Liver (tissue), 9 donors: ENCODE results near the gene IQCC. TPM values are rescaled to one million over a fixed set of nuclear protein-coding genes. Genes with fewer than 3 reads are reported as not detected.

ENCODE experiments used
- DNase-seq: peaks from one replicate; pipeline ENCODE4 v3.0.0-alpha.2; 2017; ENCODE audit warnings: low spot score
- H3K27ac ChIP-seq, 2 donors: one replicate each; pipeline ENCODE4 v1.7.0; 2013; ENCODE audit warnings: inconsistent platforms in 2 of 2, low read length in 2 of 2, control low read depth in 1 of 2, low read depth in 1 of 2, mild to moderate bottlenecking in 1 of 2
- H3K27me3 ChIP-seq, 4 donors: one replicate each; pipeline versions ENCODE4 v1.6.1 to v1.7.0; 2013; ENCODE audit warnings: low read length in 3 of 4, inconsistent platforms in 1 of 4, mild to moderate bottlenecking in 1 of 4, moderate library complexity in 1 of 4; ENCODE audit not compliant: control insufficient read depth in 4 of 4, insufficient read depth in 4 of 4
- H3K36me3 ChIP-seq, 4 donors: one replicate each; pipeline versions ENCODE4 v1.6.1 to v1.7.0; 2013; ENCODE audit warnings: low read length in 3 of 4, mild to moderate bottlenecking in 3 of 4, low read depth in 1 of 4, moderate library complexity in 1 of 4; ENCODE audit not compliant: control insufficient read depth in 4 of 4, insufficient read depth in 3 of 4
- H3K4me1 ChIP-seq, 4 donors: one replicate each; pipeline versions ENCODE4 v1.6.1 to v1.7.0; 2013; ENCODE audit warnings: low read length in 3 of 4, mild to moderate bottlenecking in 3 of 4, moderate library complexity in 1 of 4; ENCODE audit not compliant: control insufficient read depth in 4 of 4, insufficient read depth in 4 of 4
- H3K4me3 ChIP-seq, 3 donors: one replicate each; pipeline versions ENCODE4 v1.6.1 to v1.7.0; 2013; ENCODE audit warnings: low read length in 3 of 3, control low read depth in 1 of 3, low read depth in 1 of 3, mild to moderate bottlenecking in 1 of 3
- H3K9ac ChIP-seq, 2 donors: one replicate each; pipeline ENCODE4 v1.7.0; 2013; ENCODE audit warnings: low read length in 2 of 2, mild to moderate bottlenecking in 2 of 2, moderate library complexity in 2 of 2, control low read depth in 1 of 2, low read depth in 1 of 2
- H3K9me3 ChIP-seq, 4 donors: one replicate each; pipeline versions ENCODE4 v1.6.1 to v1.7.0; 2013; ENCODE audit warnings: low read length in 3 of 4; ENCODE audit not compliant: control insufficient read depth in 4 of 4
- EGR1 ChIP-seq, 2 donors: IDR thresholded peaks; 2 replicates each; pipeline ENCODE4 v1.6.1; 2016 to 2018; ENCODE audit warnings: antibody characterized with exemption in 2 of 2, low read depth in 2 of 2
- FOXA1 ChIP-seq: IDR thresholded peaks from 2 replicates; pipeline ENCODE4 v1.6.1; 2016; ENCODE audit warnings: antibody characterized with exemption
- GABPA ChIP-seq, 2 donors: IDR thresholded peaks in 1 of 2; conservative IDR thresholded peaks in 1 of 2; 2 replicates each; pipeline ENCODE4 v1.6.1; 2016; ENCODE audit warnings: antibody characterized with exemption in 2 of 2, mild to moderate bottlenecking in 1 of 2, moderate library complexity in 1 of 2
- HNF4A ChIP-seq, 2 donors: conservative IDR thresholded peaks; 2 replicates each; pipeline ENCODE4 v1.6.1; 2016; ENCODE audit warnings: antibody characterized with exemption in 2 of 2, mild to moderate bottlenecking in 2 of 2
- HNF4G ChIP-seq: IDR thresholded peaks from 2 replicates; pipeline ENCODE4 v1.6.1; 2016; ENCODE audit warnings: antibody characterized with exemption
- NR2F2 ChIP-seq: IDR thresholded peaks from 2 replicates; pipeline ENCODE4 v1.6.1; 2016; ENCODE audit warnings: antibody characterized with exemption
- RAD21 ChIP-seq, 2 donors: IDR thresholded peaks; 2 replicates each; pipeline ENCODE4 v1.6.1; 2016; ENCODE audit warnings: antibody characterized with exemption in 2 of 2, mild to moderate bottlenecking in 2 of 2
- RXRA ChIP-seq, 2 donors: IDR thresholded peaks; 2 replicates each; pipeline ENCODE4 v1.6.1; 2017 to 2018; ENCODE audit warnings: antibody characterized with exemption in 2 of 2, mild to moderate bottlenecking in 1 of 2
- TAF1 ChIP-seq: conservative IDR thresholded peaks from 2 replicates; pipeline ENCODE4 v1.6.1; 2016; ENCODE audit warnings: antibody characterized with exemption, mild to moderate bottlenecking
- YY1 ChIP-seq: IDR thresholded peaks from 2 replicates; pipeline ENCODE4 v1.6.1; 2016; ENCODE audit warnings: antibody characterized with exemption, mild to moderate bottlenecking
- WGBS: extraction: QIAGEN DNeasy Blood & Tissue Kit; methylation state at CpG from one replicate; pipeline ENCODE4 v1.1.7; 2013; 5-methylcytosine and 5-hydroxymethylcytosine counted together
- polyA plus RNA-seq, 2 donors: library from polyadenylated mRNA; stranded (reverse) in 1 of 2; unstranded in 1 of 2; fragments of 200-250 nt in 1 of 2; fragments of >200 nt in 1 of 2; fragmentation: Nextera tagmentation in 1 of 2; extraction: Ambion mirVana in 1 of 2; gene quantifications; one replicate each; pipeline versions ENCODE4 v1.2.1 to v1.2.3, GENCODE V29; 2013 to 2015
- total RNA-seq, 2 donors: library from RNA; depleted of rRNA; stranded (reverse); fragments of >200 nt; gene quantifications; one replicate each; pipeline ENCODE4 v1.2.3, GENCODE V29; 2014
- TF ChIP-seq, protein P1 (sequence below): fragments of 150-350 bp; IDR thresholded peaks from 2 replicates; pipeline ENCODE4 v1.5.1; 2017; ENCODE audit warnings: improper control_type of control experiment, low read depth, low read length; ENCODE audit not compliant: missing input control
- TF ChIP-seq, protein P2 (sequence below): IDR thresholded peaks from 2 replicates; pipeline ENCODE4 v1.6.1; 2016; ENCODE audit warnings: antibody characterized with exemption
- TF ChIP-seq, protein P3 (sequence below): IDR thresholded peaks from 2 replicates; pipeline ENCODE4 v1.6.1; 2016; ENCODE audit warnings: antibody characterized with exemption, mild to moderate bottlenecking
- TF ChIP-seq, protein P4 (sequence below): IDR thresholded peaks from 2 replicates; pipeline ENCODE4 v1.6.1; 2016; ENCODE audit warnings: antibody characterized with exemption
- donor health status: healthy.
- donor health status: healthy.
- donor health status: healthy.
- donor health status: healthy.
- donor health status: healthy.

The IQCC gene
- total and polyA plus RNA-seq, 4 donors = 0.42 to 2.3 (median 0.61) TPM

DNA sequence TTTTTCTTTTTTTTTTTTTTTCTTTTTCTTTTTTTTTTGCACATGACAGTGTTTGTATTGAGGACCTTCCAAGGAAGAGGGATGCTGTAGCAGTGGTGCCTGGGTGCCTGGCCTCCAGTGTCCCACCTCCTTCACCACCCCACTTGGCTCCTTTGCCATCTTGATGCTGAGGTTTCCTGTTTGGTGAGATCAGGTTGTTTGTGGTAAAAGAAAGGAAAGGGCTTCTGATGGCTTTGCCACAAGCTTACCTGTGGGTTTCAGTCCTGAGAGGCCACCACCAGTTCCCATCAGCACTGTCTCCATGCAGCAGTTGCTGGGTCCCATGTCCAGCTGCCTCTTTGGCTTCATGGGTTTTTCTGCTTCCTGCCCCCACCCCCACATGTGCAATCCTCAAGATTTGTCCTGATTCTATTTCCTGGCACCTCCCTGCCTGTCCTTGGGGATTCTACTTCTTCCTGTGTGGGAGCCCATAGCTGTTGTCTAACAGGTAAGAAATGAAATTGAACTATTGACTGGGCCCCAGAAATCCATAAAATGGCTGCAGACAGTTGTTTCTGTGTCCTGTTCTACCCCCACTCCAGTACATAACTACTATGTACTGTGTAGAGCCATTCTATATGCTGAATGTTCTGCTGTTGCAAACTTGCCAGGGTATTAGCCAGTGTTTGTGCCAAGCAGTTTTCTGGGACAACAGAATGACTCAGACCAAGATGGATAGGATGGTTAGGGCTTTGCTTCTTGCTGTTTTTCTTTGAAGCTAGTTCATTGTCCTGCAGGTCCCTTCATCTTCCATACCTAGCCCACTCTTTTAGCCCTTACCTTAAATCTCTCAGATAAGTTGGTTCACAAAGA is 9.3 kb upstream of the IQCC start:
- Histone ChIP-seq H3K27me3 (no peaks in the 10 kb centered on the region), H3K4me3 (no peak overlapping the region), H3K36me3 (peaks cover 22 to 62% (median 49%) of the 10 kb centered on the region in 4 donors), H3K27ac (no peak overlapping the region), H3K4me1 (peaks cover 0 to 28% (median 20%) of the 10 kb centered on the region in 4 donors), H3K9me3 (no peaks in the 10 kb centered on the region), H3K9ac (no peak overlapping the region)
- no peak for DNase-seq
- TF ChIP-seq RAD21 (IDR thresholded peaks at IDR 0.05) (no peak), HNF4G (no peak), HNF4A (conservative IDR thresholded peaks at IDR 0.05) (no peak), YY1 (no peak), RXRA (IDR thresholded peaks at IDR 0.05) (no peak), GABPA (IDR thresholded peaks at IDR 0.05 in 1 of 2, conservative IDR thresholded peaks at IDR 0.05 in 1 of 2) (no peak), TAF1 (no peak), NR2F2 (no peak)
- TF ChIP-seq, protein P1, sequence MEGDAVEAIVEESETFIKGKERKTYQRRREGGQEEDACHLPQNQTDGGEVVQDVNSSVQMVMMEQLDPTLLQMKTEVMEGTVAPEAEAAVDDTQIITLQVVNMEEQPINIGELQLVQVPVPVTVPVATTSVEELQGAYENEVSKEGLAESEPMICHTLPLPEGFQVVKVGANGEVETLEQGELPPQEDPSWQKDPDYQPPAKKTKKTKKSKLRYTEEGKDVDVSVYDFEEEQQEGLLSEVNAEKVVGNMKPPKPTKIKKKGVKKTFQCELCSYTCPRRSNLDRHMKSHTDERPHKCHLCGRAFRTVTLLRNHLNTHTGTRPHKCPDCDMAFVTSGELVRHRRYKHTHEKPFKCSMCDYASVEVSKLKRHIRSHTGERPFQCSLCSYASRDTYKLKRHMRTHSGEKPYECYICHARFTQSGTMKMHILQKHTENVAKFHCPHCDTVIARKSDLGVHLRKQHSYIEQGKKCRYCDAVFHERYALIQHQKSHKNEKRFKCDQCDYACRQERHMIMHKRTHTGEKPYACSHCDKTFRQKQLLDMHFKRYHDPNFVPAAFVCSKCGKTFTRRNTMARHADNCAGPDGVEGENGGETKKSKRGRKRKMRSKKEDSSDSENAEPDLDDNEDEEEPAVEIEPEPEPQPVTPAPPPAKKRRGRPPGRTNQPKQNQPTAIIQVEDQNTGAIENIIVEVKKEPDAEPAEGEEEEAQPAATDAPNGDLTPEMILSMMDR = no peak
- TF ChIP-seq, protein P2, sequence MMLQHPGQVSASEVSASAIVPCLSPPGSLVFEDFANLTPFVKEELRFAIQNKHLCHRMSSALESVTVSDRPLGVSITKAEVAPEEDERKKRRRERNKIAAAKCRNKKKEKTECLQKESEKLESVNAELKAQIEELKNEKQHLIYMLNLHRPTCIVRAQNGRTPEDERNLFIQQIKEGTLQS = no peak
- TF ChIP-seq, protein P3, sequence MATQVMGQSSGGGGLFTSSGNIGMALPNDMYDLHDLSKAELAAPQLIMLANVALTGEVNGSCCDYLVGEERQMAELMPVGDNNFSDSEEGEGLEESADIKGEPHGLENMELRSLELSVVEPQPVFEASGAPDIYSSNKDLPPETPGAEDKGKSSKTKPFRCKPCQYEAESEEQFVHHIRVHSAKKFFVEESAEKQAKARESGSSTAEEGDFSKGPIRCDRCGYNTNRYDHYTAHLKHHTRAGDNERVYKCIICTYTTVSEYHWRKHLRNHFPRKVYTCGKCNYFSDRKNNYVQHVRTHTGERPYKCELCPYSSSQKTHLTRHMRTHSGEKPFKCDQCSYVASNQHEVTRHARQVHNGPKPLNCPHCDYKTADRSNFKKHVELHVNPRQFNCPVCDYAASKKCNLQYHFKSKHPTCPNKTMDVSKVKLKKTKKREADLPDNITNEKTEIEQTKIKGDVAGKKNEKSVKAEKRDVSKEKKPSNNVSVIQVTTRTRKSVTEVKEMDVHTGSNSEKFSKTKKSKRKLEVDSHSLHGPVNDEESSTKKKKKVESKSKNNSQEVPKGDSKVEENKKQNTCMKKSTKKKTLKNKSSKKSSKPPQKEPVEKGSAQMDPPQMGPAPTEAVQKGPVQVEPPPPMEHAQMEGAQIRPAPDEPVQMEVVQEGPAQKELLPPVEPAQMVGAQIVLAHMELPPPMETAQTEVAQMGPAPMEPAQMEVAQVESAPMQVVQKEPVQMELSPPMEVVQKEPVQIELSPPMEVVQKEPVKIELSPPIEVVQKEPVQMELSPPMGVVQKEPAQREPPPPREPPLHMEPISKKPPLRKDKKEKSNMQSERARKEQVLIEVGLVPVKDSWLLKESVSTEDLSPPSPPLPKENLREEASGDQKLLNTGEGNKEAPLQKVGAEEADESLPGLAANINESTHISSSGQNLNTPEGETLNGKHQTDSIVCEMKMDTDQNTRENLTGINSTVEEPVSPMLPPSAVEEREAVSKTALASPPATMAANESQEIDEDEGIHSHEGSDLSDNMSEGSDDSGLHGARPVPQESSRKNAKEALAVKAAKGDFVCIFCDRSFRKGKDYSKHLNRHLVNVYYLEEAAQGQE = no peak
- TF ChIP-seq, protein P4, sequence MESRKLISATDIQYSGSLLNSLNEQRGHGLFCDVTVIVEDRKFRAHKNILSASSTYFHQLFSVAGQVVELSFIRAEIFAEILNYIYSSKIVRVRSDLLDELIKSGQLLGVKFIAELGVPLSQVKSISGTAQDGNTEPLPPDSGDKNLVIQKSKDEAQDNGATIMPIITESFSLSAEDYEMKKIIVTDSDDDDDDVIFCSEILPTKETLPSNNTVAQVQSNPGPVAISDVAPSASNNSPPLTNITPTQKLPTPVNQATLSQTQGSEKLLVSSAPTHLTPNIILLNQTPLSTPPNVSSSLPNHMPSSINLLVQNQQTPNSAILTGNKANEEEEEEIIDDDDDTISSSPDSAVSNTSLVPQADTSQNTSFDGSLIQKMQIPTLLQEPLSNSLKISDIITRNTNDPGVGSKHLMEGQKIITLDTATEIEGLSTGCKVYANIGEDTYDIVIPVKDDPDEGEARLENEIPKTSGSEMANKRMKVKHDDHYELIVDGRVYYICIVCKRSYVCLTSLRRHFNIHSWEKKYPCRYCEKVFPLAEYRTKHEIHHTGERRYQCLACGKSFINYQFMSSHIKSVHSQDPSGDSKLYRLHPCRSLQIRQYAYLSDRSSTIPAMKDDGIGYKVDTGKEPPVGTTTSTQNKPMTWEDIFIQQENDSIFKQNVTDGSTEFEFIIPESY = no peak

DNA sequence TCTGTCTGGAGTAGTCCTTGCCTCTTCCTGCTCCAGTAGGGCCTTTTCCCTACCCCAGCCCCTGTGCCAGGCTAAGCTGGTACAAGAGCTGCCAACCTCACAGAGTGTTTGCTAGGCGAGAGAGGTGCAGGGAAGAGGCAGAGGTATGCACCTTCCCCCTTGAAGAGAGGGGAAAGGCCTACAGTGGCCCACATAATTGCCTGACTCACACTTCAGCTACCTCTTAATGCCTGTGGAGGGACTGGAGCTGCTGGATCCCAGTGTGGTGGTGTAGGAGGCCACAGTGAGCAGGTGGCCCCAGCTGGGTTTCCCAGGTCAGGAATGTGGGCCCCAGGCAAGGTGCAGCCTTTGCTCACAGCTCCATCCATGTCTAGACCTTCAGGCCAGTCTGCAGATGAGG is 8.4 kb upstream of the IQCC start:
- TF ChIP-seq EGR1 (IDR thresholded peaks at IDR 0.05; ENCODE audit: low read depth in 2 of 2) = no peak
- TF ChIP-seq, protein P1 = no peak
- TF ChIP-seq YY1 = no peak
- TF ChIP-seq HNF4G = no peak
- TF ChIP-seq, protein P4 = no peak
- no peak for TF ChIP-seq RXRA (IDR thresholded peaks at IDR 0.05)
- no peak for TF ChIP-seq FOXA1
- no peak overlapping the region for H3K9ac ChIP-seq
- no peaks in the 10 kb centered on the region for H3K27me3 ChIP-seq
- DNase-seq = no peak
- WGBS = 94% methylated on average over 1 of the region's 1 CpG
- H3K4me3 ChIP-seq = no peak overlapping the region
- no peaks in the 10 kb centered on the region for H3K9me3 ChIP-seq
- H3K27ac ChIP-seq = no peak overlapping the region
- H3K36me3 ChIP-seq = peaks cover 18 to 53% (median 41%) of the 10 kb centered on the region in 4 donors
- H3K4me1 ChIP-seq = peaks cover 0 to 34% (median 20%) of the 10 kb centered on the region in 4 donors
